ENCODE results near the gene SPESP1. TPM values are rescaled to one million over a fixed set of nuclear protein-coding genes. Genes with fewer than 3 reads are reported as not detected.

Gene SPESP1
- total RNA-seq (2021; fragmentation: NEBNext Ultra II Directional; extraction: Animal tissue kit (Norgen Biotek cat#: 25700)) (not detected in 2 replicates), polyA plus RNA-seq (2011; rRNA removed) (not detected in 2 replicates), polyA minus RNA-seq (2011; rRNA and poly(A)+ RNA removed) (not detected in 2 replicates)
- polyA plus RNA-seq (2011; cell fraction: cytosol; rRNA removed), result not detected
- polyA plus RNA-seq (2011; cell fraction: nucleus; rRNA removed), result not detected
- not detected in 4 replicates for polyA plus RNA-seq (2012, experiment 1 of 2)
- not detected for polyA plus RNA-seq (2012, experiment 2 of 2)
- polyA plus RNA-seq (2013, experiment 1 of 2), result not detected
- polyA plus RNA-seq (2013, experiment 2 of 2), result not detected
- not detected for polyA minus RNA-seq (2011; cell fraction: cytosol; rRNA and poly(A)+ RNA removed)
- polyA minus RNA-seq (2011; cell fraction: nucleus; rRNA and poly(A)+ RNA removed), result not detected
- long read RNA-seq, experiment 1, partial matches to known transcripts, result 0 of 1 reads
- long read RNA-seq, experiment 1, other reads (novel, unspliced or antisense), result 1 of 1 reads
- long read RNA-seq, experiment 2, result 0 reads

DNA sequence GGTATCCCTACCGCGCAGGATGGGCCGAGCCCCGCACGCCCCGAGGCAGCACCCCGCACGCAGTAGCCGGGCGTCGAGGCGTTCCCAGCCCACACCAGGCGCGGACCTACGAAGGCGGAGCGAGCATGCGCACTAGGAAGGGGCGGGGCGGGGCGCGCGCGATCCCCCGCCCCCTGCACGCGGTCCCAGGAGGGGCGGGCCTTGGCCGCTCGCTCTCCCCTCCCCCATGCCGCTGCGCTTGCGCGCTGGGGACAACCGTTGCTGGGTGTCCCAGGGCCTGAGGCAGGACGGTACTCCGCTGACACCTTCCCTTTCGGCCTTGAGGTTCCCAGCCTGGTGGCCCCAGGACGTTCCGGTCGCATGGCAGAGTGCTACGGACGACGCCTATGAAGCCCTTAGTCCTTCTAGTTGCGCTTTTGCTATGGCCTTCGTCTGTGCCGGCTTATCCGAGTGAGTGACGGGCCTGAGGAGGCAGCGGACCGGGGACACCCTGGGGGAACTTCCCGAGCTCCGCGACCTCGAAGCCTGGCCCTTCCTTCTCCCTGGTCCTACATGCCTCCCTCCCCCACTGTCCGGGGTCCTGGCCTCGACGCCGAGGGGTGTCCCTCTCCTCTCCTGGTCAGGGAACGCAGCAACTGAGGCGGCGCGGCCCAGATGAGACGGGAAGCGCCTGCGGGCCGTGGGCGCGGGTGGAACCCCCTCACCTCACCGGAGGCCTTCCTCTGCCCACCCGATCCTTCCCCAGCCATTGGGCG is at the start of gene SPESP1:
Gene SPESP1, plus strand, starts transcription at position 258 of the 755 bp plus-strand sequence. Its CDS starts 129 bp downstream, at position 387.
- no peak within 1 kb of the TSS for H2BK5ac ChIP-seq (ENCODE audit: low read depth, low read length)
- no peak within 1 kb of the TSS for H3K4me2 ChIP-seq (ENCODE audit: insufficient read depth in 1 of 2, low read depth in 2 of 2, low read length in 2 of 2)
- H3K9me3 ChIP-seq (ENCODE audit: insufficient read depth in 2 of 2, low read depth in 1 of 2, low read length in 1 of 2), result peaks cover 0 to 11% of the 10 kb centered on the region in 2 experiments; a peak in 1 of 4 replicates
- no peak for DNase-seq (ENCODE audit: low read depth in 1 of 2, low spot score in 2 of 2)
- CTCF ChIA-PET (ENCODE audit: partially characterized antibody), result no interaction called here
- H2BK20ac ChIP-seq (ENCODE audit: low read length), result no peak within 1 kb of the TSS
- H4K8ac ChIP-seq (ENCODE audit: extremely low read depth, insufficient read depth, low read length), result no peak within 1 kb of the TSS; the same call in 1 of the 2 replicates
- POLR2A ChIA-PET (ENCODE audit: partially characterized antibody), result no interaction called here
- no peak within 1 kb of the TSS for H2BK12ac ChIP-seq (ENCODE audit: low read depth, low read length)
- no peaks in the 10 kb centered on the region for H3K79me2 ChIP-seq (ENCODE audit: control insufficient read depth in 1 of 2, insufficient read depth in 2 of 2, low read length in 2 of 2)
- H4K5ac ChIP-seq (ENCODE audit: insufficient read length, low read depth, low read length), result no peak within 1 kb of the TSS
- H2BK120ac ChIP-seq (replicated peaks; ENCODE audit: low read depth, low read length), result no peak within 1 kb of the TSS
- H3K4ac ChIP-seq (replicated peaks; ENCODE audit: insufficient read length, low read depth, low read length), result no peak within 1 kb of the TSS
- no peaks in the 10 kb centered on the region for H3K4me1 ChIP-seq (replicated peaks in 1 of 4; ENCODE audit: control insufficient read depth in 3 of 4, insufficient read depth in 4 of 4, low read length in 3 of 4)
- no peak within 1 kb of the TSS for H3K4me3 ChIP-seq (ENCODE audit: extremely low read depth in 1 of 4, insufficient read depth in 2 of 4, low read depth in 3 of 4, low read length in 4 of 4)
- no peak within 1 kb of the TSS for H4K91ac ChIP-seq (replicated peaks; ENCODE audit: insufficient read length, low read length)
- no peaks in the 10 kb centered on the region for H3K79me1 ChIP-seq (ENCODE audit: low read depth, low read length)
- H3K18ac ChIP-seq (ENCODE audit: extremely low read depth, low read length), result no peak within 1 kb of the TSS; the same call in 1 of the 2 replicates
- H2BK15ac ChIP-seq (ENCODE audit: low read length), result no peak within 1 kb of the TSS
- no peak for FAIRE-seq
- H3K23ac ChIP-seq (ENCODE audit: insufficient read length), result no peak within 1 kb of the TSS
- no peak within 1 kb of the TSS for H2AK5ac ChIP-seq (ENCODE audit: low read depth, low read length)
- H3K9ac ChIP-seq (replicated peaks in 1 of 4; ENCODE audit: extremely low read depth in 1 of 4, low read depth in 3 of 4, low read length in 3 of 4), result no peak within 1 kb of the TSS
- no peaks in the 10 kb centered on the region for H4K20me1 ChIP-seq (replicated peaks in 1 of 2; ENCODE audit: control insufficient read depth in 1 of 2, insufficient read depth in 2 of 2, low read length in 2 of 2)
- WGBS, 2 experiments (ENCODE audit: extremely low coverage in 1 of 2, insufficient coverage in 1 of 2, insufficient read length in 1 of 2, insufficient replicate concordance in 2 of 2, low coverage in 1 of 2, low lambda C conversion rate in 2 of 2, missing lambda C conversion rate in 1 of 2), result 94% methylated on average over 51 of the region's 72 CpGs; no CpG with 5 or more reads in 1 of the 2 experiments
- no peak within 1 kb of the TSS for H3K56ac ChIP-seq (replicated peaks; ENCODE audit: insufficient read length, low read depth, low read length)
- no peak within 1 kb of the TSS for H3K14ac ChIP-seq (ENCODE audit: insufficient read length)
- no peaks in the 10 kb centered on the region for H3K27me3 ChIP-seq (replicated peaks in 1 of 4; ENCODE audit: control insufficient read depth in 3 of 4, extremely low read depth in 1 of 4, insufficient read depth in 3 of 4, low read length in 3 of 4)
- no peak within 1 kb of the TSS; the same call in 1 of the 2 replicates for H2AFZ ChIP-seq (ENCODE audit: low read length)
- H3K23me2 ChIP-seq (ENCODE audit: low read depth, low read length), result no peaks in the 10 kb centered on the region
- no peak within 1 kb of the TSS for H3K27ac ChIP-seq (ENCODE audit: low read depth, low read length)
- no peaks in the 10 kb centered on the region for H3K36me3 ChIP-seq (ENCODE audit: control insufficient read depth in 2 of 4, insufficient read depth in 4 of 4, low read length in 3 of 4)
- no peak for TF ChIP-seq SIX5 (IDR thresholded peaks at IDR 0.05; ENCODE audit: low read depth, low read length)
- TF ChIP-seq HDAC2 (IDR thresholded peaks at IDR 0.05; ENCODE audit: borderline replicate concordance in 1 of 2, low read depth in 2 of 2, low read length in 2 of 2), result no peak
- no peak for TF ChIP-seq CHD2 (IDR thresholded peaks at IDR 0.05; ENCODE audit: low read length)
- no peak for TF ChIP-seq PHF8 (conservative IDR thresholded peaks at IDR 0.05; ENCODE audit: low read depth, low read length)
- TF ChIP-seq EP300 (IDR thresholded peaks at IDR 0.05; ENCODE audit: borderline replicate concordance in 1 of 2, low read depth in 2 of 2, low read length in 2 of 2), result no peak
